Lower leg skin (tissue), 4 donors: Measurements from ENCODE around the gene OGN. TPM values are rescaled to one million over a fixed set of nuclear protein-coding genes. Genes with fewer than 3 reads are reported as not detected.

Experiments used
- DNase-seq, 2 donors: peaks; one replicate each; pipeline ENCODE4 v3.0.0-alpha.2; 2019; ENCODE audit warnings: low spot score in 2 of 2
- H3K4me3 ChIP-seq: fragments of 200-600 bp; sonication (generic); 2 replicates; pipeline ENCODE4 v1.5.1; 2017; ENCODE audit warnings: mild to moderate bottlenecking, low read depth; ENCODE audit not compliant: poor library complexity, severe bottlenecking
- POLR2A ChIP-seq, 2 donors: fragments of 450-650 bp; IDR thresholded peaks; one replicate each; pipeline ENCODE4 v1.6.1; 2016 to 2017; ENCODE audit warnings: antibody characterized with exemption in 2 of 2, mild to moderate bottlenecking in 1 of 2, moderate library complexity in 1 of 2
- WGBS, 2 donors: methylation state at CpG; one replicate each; pipeline ENCODE4 v1.1.5; 2018; 5-methylcytosine and 5-hydroxymethylcytosine counted together
- intact Hi-C: fragments of 100-400 bp; cut with DNase I; formaldehyde crosslinking; loops from one replicate; pipeline ENCODE4 v1.15.0; 2023; ENCODE audit warnings: low total_unique reads
- total RNA-seq, 4 donors: library from RNA; depleted of rRNA; stranded (reverse); fragments of >200 nt; gene quantifications; one replicate each; pipeline ENCODE4 v1.1.0, GENCODE V29; 2016
- TF ChIP-seq, protein P1 (sequence below), 3 donors: fragments of 450-650 bp; IDR thresholded peaks; one replicate each; pipeline ENCODE4 v1.5.1; 2016; ENCODE audit warnings: antibody characterized with exemption in 3 of 3, mild to moderate bottlenecking in 3 of 3, moderate library complexity in 2 of 3

The OGN gene
- total RNA-seq, 4 donors from 2014 or later, result 0.27 to 1.8 (median 0.88) TPM

DNA sequence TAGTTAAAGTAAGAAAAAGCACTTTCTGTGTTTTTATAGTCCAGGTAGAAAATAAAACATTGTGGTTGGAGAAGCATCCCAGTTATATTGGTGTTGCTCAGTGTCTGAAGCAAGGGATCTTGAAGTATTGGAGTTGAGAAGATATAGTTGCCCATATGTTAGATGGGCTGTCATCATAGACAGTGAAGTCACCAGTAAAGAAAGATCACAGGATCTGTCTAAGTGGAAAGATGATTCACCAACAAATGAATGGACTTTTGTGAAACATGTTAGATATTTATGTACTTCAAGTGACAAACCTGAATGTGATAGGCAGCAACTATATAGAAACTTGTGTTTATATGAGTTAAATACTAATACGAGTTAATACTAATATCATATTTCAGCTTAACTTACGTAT, 11.7 kb downstream of the OGN start:
- TF ChIP-seq POLR2A (IDR thresholded peaks at IDR 0.05), result no peak
- TF ChIP-seq, protein P1, sequence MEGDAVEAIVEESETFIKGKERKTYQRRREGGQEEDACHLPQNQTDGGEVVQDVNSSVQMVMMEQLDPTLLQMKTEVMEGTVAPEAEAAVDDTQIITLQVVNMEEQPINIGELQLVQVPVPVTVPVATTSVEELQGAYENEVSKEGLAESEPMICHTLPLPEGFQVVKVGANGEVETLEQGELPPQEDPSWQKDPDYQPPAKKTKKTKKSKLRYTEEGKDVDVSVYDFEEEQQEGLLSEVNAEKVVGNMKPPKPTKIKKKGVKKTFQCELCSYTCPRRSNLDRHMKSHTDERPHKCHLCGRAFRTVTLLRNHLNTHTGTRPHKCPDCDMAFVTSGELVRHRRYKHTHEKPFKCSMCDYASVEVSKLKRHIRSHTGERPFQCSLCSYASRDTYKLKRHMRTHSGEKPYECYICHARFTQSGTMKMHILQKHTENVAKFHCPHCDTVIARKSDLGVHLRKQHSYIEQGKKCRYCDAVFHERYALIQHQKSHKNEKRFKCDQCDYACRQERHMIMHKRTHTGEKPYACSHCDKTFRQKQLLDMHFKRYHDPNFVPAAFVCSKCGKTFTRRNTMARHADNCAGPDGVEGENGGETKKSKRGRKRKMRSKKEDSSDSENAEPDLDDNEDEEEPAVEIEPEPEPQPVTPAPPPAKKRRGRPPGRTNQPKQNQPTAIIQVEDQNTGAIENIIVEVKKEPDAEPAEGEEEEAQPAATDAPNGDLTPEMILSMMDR (IDR thresholded peaks at IDR 0.05), result no peak
- WGBS, 2 donors, result 83 to 84% methylated on average over 2 of the region's 2 CpGs

GRCh38 chr9:92385953-92386352, 18.4 kb downstream of the OGN start:
- no peak for TF ChIP-seq POLR2A (IDR thresholded peaks at IDR 0.05)
- TF ChIP-seq, protein P1 (IDR thresholded peaks at IDR 0.05), result no peak
- 58 to 71% methylated on average over 4 of the region's 4 CpGs for WGBS, 2 donors
- intact Hi-C loops, result no loop called here
- H3K4me3 ChIP-seq, result no peak overlapping the region
- DNase-seq, result no peak

More for the DNA sequence above, 11.7 kb downstream of the OGN start:
- intact Hi-C loops, result no loop called here
- DNase-seq, result no peak
- no peak overlapping the region for H3K4me3 ChIP-seq

DNA sequence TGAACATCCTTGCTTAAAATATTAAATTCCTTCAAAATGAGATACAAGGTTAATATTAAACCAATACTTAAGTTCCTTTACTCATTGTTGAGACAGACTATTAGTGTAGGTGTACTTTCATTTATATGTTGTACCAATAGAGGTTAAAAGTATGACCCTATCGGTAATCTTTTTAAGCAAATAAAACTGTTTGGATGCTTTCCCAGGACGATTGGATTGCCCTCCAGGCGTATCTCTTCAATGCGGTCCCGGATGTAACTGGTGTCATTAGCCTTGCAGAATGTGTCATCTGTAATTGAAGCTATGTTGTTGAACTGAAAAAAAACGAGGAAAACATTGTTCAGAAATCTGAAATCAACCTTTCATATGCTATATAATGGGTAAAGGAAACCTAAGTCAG, 18.9 kb downstream of the OGN start:
- no peak overlapping the region for H3K4me3 ChIP-seq
- 44 to 46% methylated on average over 6 of the region's 6 CpGs for WGBS, 2 donors
- no peak for TF ChIP-seq POLR2A (IDR thresholded peaks at IDR 0.05)
- TF ChIP-seq, protein P1 (IDR thresholded peaks at IDR 0.05), result no peak
- no peak for DNase-seq
- intact Hi-C loops, result no loop called here

- no peak for TF ChIP-seq POLR2A (IDR thresholded peaks at IDR 0.05)
- TF ChIP-seq, protein P1 (IDR thresholded peaks at IDR 0.05), result no peak
- no peak for DNase-seq
- 77 to 85% methylated on average over 3 of the region's 3 CpGs for WGBS, 2 donors
- no peak overlapping the region for H3K4me3 ChIP-seq
- intact Hi-C loops, result no loop called here
Observed at GRCh38 chr9:92385001-92385400, 19.4 kb downstream of the OGN start.

DNA sequence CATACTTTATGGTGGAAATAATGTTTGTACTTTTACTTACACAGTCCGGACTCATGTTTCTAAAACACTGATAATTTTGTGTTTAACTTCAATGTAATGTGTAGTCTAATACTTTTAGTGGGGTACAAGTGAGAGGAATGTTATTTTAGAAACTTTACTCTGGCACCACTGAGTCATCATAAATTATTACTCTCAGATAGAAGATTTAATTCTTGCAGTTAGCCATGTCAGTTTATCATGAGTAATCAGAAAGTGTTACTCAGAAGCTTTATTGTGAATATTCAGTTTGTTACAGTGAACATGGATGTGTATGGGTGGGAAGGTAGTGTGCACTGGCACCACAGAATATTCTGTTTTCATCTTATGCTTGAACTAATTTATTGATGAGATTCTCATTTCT, 20.0 kb downstream of the OGN start:
- 93 to 96% methylated on average over 1 of the region's 1 CpG for WGBS, 2 donors
- H3K4me3 ChIP-seq, result no peak overlapping the region
- no peak for TF ChIP-seq POLR2A (IDR thresholded peaks at IDR 0.05)
- TF ChIP-seq, protein P1 (IDR thresholded peaks at IDR 0.05), result no peak
- intact Hi-C loops, result no loop called here
- DNase-seq, result no peak

- DNase-seq, result no peak
- intact Hi-C loops, result no loop called here
- 83 to 99% methylated on average over 2 of the region's 2 CpGs for WGBS, 2 donors
- no peak overlapping the region for H3K4me3 ChIP-seq
- no peak for TF ChIP-seq POLR2A (IDR thresholded peaks at IDR 0.05)
- TF ChIP-seq, protein P1 (IDR thresholded peaks at IDR 0.05), result no peak
Observed at GRCh38 chr9:92381775-92382174, 22.6 kb downstream of the OGN start.
